ENCODE measurements around the gene GSTP1.
A peak's percentile ranks its signal among the peaks of the same experiment; 100 is the strongest.

GSTP1 gene

DNA sequence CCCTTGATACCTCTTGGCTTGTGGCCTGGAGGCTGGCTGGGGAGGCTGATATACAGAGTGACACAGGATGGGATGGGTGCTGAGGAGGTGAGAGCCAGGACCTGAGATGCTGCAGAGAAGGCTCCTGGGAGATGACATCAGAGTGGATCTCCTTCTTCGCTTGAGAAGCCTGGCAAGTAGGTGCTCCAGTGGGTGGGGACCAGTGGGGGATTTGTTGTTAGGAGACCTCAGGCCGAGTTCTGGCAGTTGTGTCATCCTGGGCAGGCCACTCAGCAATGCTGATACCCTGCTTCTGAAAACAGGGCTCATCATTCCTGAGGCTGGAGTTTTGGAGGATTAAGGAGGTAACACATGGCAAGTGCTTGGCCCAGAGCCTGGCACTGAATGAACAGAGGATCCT is 21.2 kb downstream of the GSTP1 start:
- H3F3A ChIP-seq (ENCODE audit: insufficient read depth) = peaks cover 10% of the 10 kb centered on the region
- H2AFZ ChIP-seq (ENCODE audit: low read depth, low read length, severe bottlenecking) = no peak overlapping the region
- no peak overlapping the region for H3K4me3 ChIP-seq (ENCODE audit: insufficient read depth, low read length, poor library complexity, severe bottlenecking)
- H3K27me3 ChIP-seq (ENCODE audit: low read length) = no peaks in the 10 kb centered on the region
- H3K9me2 ChIP-seq (replicated peaks; ENCODE audit: insufficient read depth, low read length) = no peaks in the 10 kb centered on the region
- TF ChIP-seq, protein P1, sequence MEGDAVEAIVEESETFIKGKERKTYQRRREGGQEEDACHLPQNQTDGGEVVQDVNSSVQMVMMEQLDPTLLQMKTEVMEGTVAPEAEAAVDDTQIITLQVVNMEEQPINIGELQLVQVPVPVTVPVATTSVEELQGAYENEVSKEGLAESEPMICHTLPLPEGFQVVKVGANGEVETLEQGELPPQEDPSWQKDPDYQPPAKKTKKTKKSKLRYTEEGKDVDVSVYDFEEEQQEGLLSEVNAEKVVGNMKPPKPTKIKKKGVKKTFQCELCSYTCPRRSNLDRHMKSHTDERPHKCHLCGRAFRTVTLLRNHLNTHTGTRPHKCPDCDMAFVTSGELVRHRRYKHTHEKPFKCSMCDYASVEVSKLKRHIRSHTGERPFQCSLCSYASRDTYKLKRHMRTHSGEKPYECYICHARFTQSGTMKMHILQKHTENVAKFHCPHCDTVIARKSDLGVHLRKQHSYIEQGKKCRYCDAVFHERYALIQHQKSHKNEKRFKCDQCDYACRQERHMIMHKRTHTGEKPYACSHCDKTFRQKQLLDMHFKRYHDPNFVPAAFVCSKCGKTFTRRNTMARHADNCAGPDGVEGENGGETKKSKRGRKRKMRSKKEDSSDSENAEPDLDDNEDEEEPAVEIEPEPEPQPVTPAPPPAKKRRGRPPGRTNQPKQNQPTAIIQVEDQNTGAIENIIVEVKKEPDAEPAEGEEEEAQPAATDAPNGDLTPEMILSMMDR (IDR thresholded peaks at IDR 0.05; ENCODE audit: insufficient read depth, low read length, poor library complexity, severe bottlenecking) = no peak
- no peak for TF ChIP-seq EZH2phosphoT487 (conservative IDR thresholded peaks at IDR 0.05; ENCODE audit: low read length)
- H3K9me3 ChIP-seq (ENCODE audit: insufficient read depth, low read length) = 0 out of 2 replicates have a peak, but pooled peaks cover 4% of the 10 kb centered on the region
- no peaks in the 10 kb centered on the region for H3K36me3 ChIP-seq (ENCODE audit: low read length)
- no peak overlapping the region for H3K27ac ChIP-seq (ENCODE audit: low read depth, low read length)
- H3K9ac ChIP-seq (ENCODE audit: low read length) = no peak overlapping the region
- peaks cover 11% of the 10 kb centered on the region for H3K79me2 ChIP-seq (ENCODE audit: insufficient read depth, low read length)
- no peak overlapping the region for H3K4me2 ChIP-seq (ENCODE audit: low read depth, low read length, poor library complexity, severe bottlenecking)
- no peaks in the 10 kb centered on the region for H4K20me1 ChIP-seq (ENCODE audit: low read depth, low read length)

DNA sequence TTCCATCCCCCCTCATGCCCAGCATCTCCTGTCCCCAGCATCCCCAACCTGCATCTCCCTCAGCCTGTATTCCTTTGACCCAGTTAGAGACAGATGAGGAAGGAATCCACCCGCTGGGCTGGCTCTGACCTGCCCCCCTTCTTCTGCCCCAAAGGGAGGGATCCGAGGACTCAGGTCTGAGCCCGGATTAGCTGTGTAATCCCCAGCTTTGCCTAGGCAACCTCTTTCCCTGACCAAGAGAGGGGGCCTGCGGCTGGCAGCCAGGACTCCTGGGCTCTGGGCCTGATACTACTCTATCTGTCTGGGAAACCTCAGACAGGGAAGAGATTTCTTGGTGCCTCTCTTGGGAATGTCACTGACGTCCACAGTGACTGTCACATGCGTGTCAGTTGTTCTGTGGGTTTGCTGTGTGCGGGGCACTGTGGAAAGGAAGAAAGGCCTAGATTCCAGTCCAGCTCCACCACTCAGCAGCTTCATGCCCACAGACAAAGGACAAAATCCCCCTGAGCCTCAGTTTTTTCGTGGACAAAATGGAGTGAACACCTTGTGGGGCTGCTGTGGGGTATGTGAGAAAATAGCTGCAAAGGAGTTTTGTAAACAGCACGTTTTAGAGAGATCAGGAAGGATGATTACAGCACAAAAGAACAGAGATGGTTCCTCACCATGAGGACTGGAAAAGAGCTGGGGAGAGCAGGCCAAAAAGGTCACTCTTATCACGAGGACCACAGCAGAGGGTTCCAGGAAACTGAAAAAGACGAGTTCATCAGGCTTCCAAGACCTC is 21.8 kb downstream of the GSTP1 start:
- Histone ChIP-seq H3K9me3 (ENCODE audit: insufficient read depth, low read length) (0 out of 2 replicates have a peak, but pooled peaks cover 4% of the 10 kb centered on the region), H3K4me3 (ENCODE audit: insufficient read depth, low read length, poor library complexity, severe bottlenecking) (no peak overlapping the region), H2AFZ (ENCODE audit: low read depth, low read length, severe bottlenecking) (no peak overlapping the region), H4K20me1 (ENCODE audit: low read depth, low read length) (no peaks in the 10 kb centered on the region), H3K36me3 (ENCODE audit: low read length) (no peaks in the 10 kb centered on the region), H3K79me2 (ENCODE audit: insufficient read depth, low read length) (peaks cover 11% of the 10 kb centered on the region), H3K27ac (ENCODE audit: low read depth, low read length) (no peak overlapping the region), H3K9me2 (replicated peaks; ENCODE audit: insufficient read depth, low read length) (no peaks in the 10 kb centered on the region), H3K4me2 (ENCODE audit: low read depth, low read length, poor library complexity, severe bottlenecking) (no peak overlapping the region), H3K27me3 (ENCODE audit: low read length) (no peaks in the 10 kb centered on the region), H3F3A (ENCODE audit: insufficient read depth) (peaks cover 4% of the 10 kb centered on the region), H3K9ac (ENCODE audit: low read length) (no peak overlapping the region)
- TF ChIP-seq, protein P1 (IDR thresholded peaks at IDR 0.05; ENCODE audit: insufficient read depth, low read length, poor library complexity, severe bottlenecking) = no peak
- TF ChIP-seq EZH2phosphoT487 (conservative IDR thresholded peaks at IDR 0.05; ENCODE audit: low read length) = no peak

DNA sequence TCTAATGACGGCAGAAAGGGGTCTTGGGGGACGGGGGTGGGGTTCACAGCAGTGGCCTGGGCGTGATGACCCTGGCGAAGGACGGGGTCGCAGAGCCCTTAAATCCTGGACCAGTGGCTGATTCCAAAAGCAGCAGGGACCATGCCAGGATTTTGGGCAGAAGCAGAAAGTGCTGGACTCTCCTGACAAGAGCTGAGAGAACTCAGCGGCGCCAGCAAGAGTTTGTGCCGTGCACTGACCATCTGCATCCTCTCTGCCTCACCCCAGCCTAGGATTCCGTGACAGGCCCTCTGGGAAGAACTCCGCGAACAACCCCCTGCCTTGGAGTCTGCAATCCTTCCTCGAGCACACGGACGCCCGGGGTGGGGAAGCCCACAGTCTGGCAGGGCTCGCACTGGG is 22.5 kb downstream of the GSTP1 start:
- Histone ChIP-seq H3K36me3 (ENCODE audit: low read length) (no peaks in the 10 kb centered on the region), H3K27ac (ENCODE audit: low read depth, low read length) (no peak overlapping the region), H3K9ac (ENCODE audit: low read length) (peak overlapping the region; percentile 87), H3K9me3 (ENCODE audit: insufficient read depth, low read length) (0 out of 2 replicates have a peak, but pooled peaks cover 4% of the 10 kb centered on the region), H3F3A (ENCODE audit: insufficient read depth) (no peaks in the 10 kb centered on the region; the same call in 1 of the 2 replicates), H2AFZ (ENCODE audit: low read depth, low read length, severe bottlenecking) (peak overlapping the region; percentile 71), H3K79me2 (ENCODE audit: insufficient read depth, low read length) (peaks cover 11% of the 10 kb centered on the region), H3K27me3 (ENCODE audit: low read length) (no peaks in the 10 kb centered on the region), H4K20me1 (ENCODE audit: low read depth, low read length) (no peaks in the 10 kb centered on the region), H3K9me2 (replicated peaks; ENCODE audit: insufficient read depth, low read length) (no peaks in the 10 kb centered on the region), H3K4me2 (ENCODE audit: low read depth, low read length, poor library complexity, severe bottlenecking) (peak overlapping the region; percentile 69), H3K4me3 (ENCODE audit: insufficient read depth, low read length, poor library complexity, severe bottlenecking) (peak overlapping the region; percentile 70)
- TF ChIP-seq, protein P1 (IDR thresholded peaks at IDR 0.05; ENCODE audit: insufficient read depth, low read length, poor library complexity, severe bottlenecking) = no peak
- TF ChIP-seq EZH2phosphoT487 (conservative IDR thresholded peaks at IDR 0.05; ENCODE audit: low read length) = no peak

Data from SU-DHL-6 (cell line).